Peyer's patch (tissue), 4 donors: Measurements from ENCODE around the gene MATR3.

Experiments used
- POLR2A ChIP-seq, 2 donors: fragments of 450-650 bp; IDR thresholded peaks; one replicate each; pipeline ENCODE4 v1.5.1; 2017; ENCODE audit warnings: antibody characterized with exemption in 2 of 2, mild to moderate bottlenecking in 2 of 2, moderate library complexity in 2 of 2
- TF ChIP-seq, protein P1 (sequence below), 6 experiments: fragments of 450-650 bp in 4 of 6; fragments of 200-600 bp in 2 of 6; sonication (generic) in 1 of 6; IDR thresholded peaks; one replicate each; pipeline ENCODE4 v1.5.1; 2017 to 2019; ENCODE audit warnings: antibody characterized with exemption in 6 of 6, mild to moderate bottlenecking in 3 of 6, moderate library complexity in 1 of 6

DNA sequence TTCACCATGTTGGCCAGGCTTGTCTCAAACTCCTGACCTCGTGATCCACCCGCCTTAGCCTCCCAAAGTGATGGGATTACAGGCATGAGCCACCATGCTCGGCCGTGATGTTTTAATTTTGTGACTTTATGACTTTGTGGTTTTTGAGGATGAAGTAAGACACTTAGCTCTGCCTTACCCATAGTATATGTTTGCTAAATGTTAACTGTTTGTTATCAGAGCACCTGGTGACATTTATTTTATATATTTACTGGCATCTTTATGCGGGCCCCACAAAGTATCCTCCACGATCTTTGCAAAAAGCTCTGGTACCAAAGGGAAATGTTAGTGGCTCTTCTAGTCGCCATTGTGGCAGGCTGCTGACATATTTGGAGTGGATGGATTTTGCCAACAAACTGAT lies 82.8 kb downstream of the MATR3 start:
- TF ChIP-seq, protein P1, sequence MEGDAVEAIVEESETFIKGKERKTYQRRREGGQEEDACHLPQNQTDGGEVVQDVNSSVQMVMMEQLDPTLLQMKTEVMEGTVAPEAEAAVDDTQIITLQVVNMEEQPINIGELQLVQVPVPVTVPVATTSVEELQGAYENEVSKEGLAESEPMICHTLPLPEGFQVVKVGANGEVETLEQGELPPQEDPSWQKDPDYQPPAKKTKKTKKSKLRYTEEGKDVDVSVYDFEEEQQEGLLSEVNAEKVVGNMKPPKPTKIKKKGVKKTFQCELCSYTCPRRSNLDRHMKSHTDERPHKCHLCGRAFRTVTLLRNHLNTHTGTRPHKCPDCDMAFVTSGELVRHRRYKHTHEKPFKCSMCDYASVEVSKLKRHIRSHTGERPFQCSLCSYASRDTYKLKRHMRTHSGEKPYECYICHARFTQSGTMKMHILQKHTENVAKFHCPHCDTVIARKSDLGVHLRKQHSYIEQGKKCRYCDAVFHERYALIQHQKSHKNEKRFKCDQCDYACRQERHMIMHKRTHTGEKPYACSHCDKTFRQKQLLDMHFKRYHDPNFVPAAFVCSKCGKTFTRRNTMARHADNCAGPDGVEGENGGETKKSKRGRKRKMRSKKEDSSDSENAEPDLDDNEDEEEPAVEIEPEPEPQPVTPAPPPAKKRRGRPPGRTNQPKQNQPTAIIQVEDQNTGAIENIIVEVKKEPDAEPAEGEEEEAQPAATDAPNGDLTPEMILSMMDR (IDR thresholded peaks at IDR 0.05) = no peak
- no peak for TF ChIP-seq POLR2A (IDR thresholded peaks at IDR 0.05)
